Suprapubic skin (tissue), 4 donors: Measurements from ENCODE around the gene NFE2L1. TPM values are rescaled to one million over a fixed set of nuclear protein-coding genes. Genes with fewer than 3 reads are reported as not detected.
A peak's percentile ranks its signal among the peaks of the same experiment; 100 is the strongest.

Source experiments
- DNase-seq, 2 donors: peaks; one replicate each; pipeline ENCODE4 v3.0.0-alpha.2; 2019; ENCODE audit warnings: low spot score in 2 of 2
- H3K27ac ChIP-seq: fragments of 200-600 bp; sonication (generic); one replicate; pipeline ENCODE4 v1.5.1; 2019
- H3K27me3 ChIP-seq: fragments of 200-600 bp; sonication (generic); one replicate; pipeline ENCODE4 v1.5.1; 2019
- H3K36me3 ChIP-seq: fragments of 200-600 bp; sonication (generic); one replicate; pipeline ENCODE4 v1.5.1; 2019
- H3K4me1 ChIP-seq: fragments of 200-600 bp; sonication (generic); one replicate; pipeline ENCODE4 v1.5.1; 2019
- H3K4me3 ChIP-seq: fragments of 200-600 bp; sonication (generic); one replicate; pipeline ENCODE4 v1.5.1; 2019; ENCODE audit warnings: mild to moderate bottlenecking
- H3K9me3 ChIP-seq: fragments of 200-600 bp; sonication (generic); one replicate; pipeline ENCODE4 v1.5.1; 2019
- CTCF ChIP-seq, 2 donors: fragments of 200-600 bp in 1 of 2; fragments of 450-650 bp in 1 of 2; sonication (generic) in 1 of 2; IDR thresholded peaks; one replicate each; pipeline ENCODE4 v1.5.1; 2016 to 2019; ENCODE audit warnings: antibody characterized with exemption in 2 of 2, mild to moderate bottlenecking in 1 of 2, moderate library complexity in 1 of 2
- EP300 ChIP-seq: sonication (generic); formaldehyde crosslinking; IDR thresholded peaks from one replicate; pipeline ENCODE4 v1.6.1; 2017; ENCODE audit warnings: antibody characterized with exemption
- POLR2A ChIP-seq, 2 donors: fragments of 450-650 bp; IDR thresholded peaks; one replicate each; pipeline ENCODE4 v1.6.1; 2017; ENCODE audit warnings: antibody characterized with exemption in 2 of 2, mild to moderate bottlenecking in 2 of 2, moderate library complexity in 2 of 2
- POLR2AphosphoS5 ChIP-seq, 3 donors: sonication (generic); formaldehyde crosslinking; IDR thresholded peaks; one replicate each; pipeline ENCODE4 v1.6.1; 2017; ENCODE audit warnings: antibody characterized with exemption in 3 of 3
- WGBS: methylation state at CpG from one replicate; pipeline ENCODE4 v1.1.5; 2018; 5-methylcytosine and 5-hydroxymethylcytosine counted together
- total RNA-seq, 4 donors: library from RNA; depleted of rRNA; stranded (reverse); fragments of >200 nt; gene quantifications; one replicate each; pipeline ENCODE4 v1.1.0, GENCODE V29; 2016

The NFE2L1 gene
- total RNA-seq, 4 donors from 2014 or later: 89.9 to 250 (median 138) TPM

DNA sequence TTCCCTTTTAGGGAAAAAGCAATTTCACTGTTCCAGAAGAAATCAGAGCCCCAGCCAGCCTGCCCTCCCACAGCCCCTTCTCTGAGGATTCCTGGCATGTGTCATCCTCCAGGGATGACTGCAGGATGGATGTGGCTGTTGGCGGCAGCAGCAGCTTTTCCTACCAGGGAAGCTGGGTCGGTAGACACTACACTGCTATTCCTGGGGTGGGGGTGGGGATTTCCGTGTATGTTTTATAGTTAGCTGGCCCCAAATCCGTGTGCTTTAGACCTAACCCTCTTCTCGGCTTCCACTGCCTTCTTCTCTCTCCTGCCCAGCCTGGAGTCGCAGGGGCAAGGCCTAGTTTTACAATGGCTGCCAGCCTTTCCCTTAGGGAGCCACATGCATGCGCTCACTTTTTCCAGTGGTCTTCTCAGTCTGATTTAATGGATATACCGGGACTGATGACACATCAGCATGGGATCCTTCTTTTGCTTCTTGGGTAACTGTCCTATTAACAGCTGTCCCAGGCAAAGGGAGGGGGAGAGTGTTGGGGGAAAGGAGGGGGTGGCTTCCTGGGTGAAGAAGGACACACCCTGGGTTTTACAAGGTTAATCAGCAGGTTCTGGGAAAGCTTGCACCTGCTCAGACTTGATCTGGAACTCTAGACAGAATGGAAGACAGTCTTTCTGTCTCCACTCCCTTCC lies 2.7 kb upstream of the NFE2L1 start:
- TF ChIP-seq EP300 (no peak), POLR2A (IDR thresholded peaks at IDR 0.05) (no peak), CTCF (IDR thresholded peaks at IDR 0.05) (no peak)
- H3K4me3 ChIP-seq: no peak overlapping the region
- 32% methylated on average over 8 of the region's 8 CpGs for WGBS
- no peak for DNase-seq
- H3K4me1 ChIP-seq: peaks cover 62% of the 10 kb centered on the region
- no peaks in the 10 kb centered on the region for H3K27me3 ChIP-seq
- H3K9me3 ChIP-seq: no peaks in the 10 kb centered on the region
- H3K36me3 ChIP-seq: no peaks in the 10 kb centered on the region
- H3K27ac ChIP-seq: peak overlapping the region; percentile 98

- H3K36me3 ChIP-seq: peaks cover 3% of the 10 kb centered on the region
- H3K4me3 ChIP-seq: no peak overlapping the region
- no peak for DNase-seq
- H3K9me3 ChIP-seq: no peaks in the 10 kb centered on the region
- peak overlapping the region; percentile 98 for H3K27ac ChIP-seq
- peaks cover 70% of the 10 kb centered on the region for H3K4me1 ChIP-seq
- H3K27me3 ChIP-seq: no peaks in the 10 kb centered on the region
- WGBS: 58% methylated on average over 7 of the region's 7 CpGs
- TF ChIP-seq CTCF (IDR thresholded peaks at IDR 0.05): no peak
- no peak for TF ChIP-seq EP300
- TF ChIP-seq POLR2A (IDR thresholded peaks at IDR 0.05): no peak
- no peak for TF ChIP-seq POLR2AphosphoS5 (IDR thresholded peaks at IDR 0.05)
These were observed 1.9 kb upstream of the NFE2L1 start for GRCh38 chr17:48046296-48046695.

GRCh38 chr17:48047113-48047740 lies 932 bp upstream of the NFE2L1 start:
- peak overlapping the region; percentile 74 for H3K4me3 ChIP-seq
- 7% methylated on average over 24 of the region's 26 CpGs for WGBS
- no peak for TF ChIP-seq CTCF (IDR thresholded peaks at IDR 0.05)
- no peak for TF ChIP-seq POLR2AphosphoS5 (IDR thresholded peaks at IDR 0.05)
- no peak for TF ChIP-seq POLR2A (IDR thresholded peaks at IDR 0.05)
- no peak for TF ChIP-seq EP300
- H3K36me3 ChIP-seq: peaks cover 5% of the 10 kb centered on the region
- peak overlapping the region; percentile 98 for H3K27ac ChIP-seq
- H3K4me1 ChIP-seq: peaks cover 79% of the 10 kb centered on the region
- DNase-seq: no peak
- H3K9me3 ChIP-seq: no peaks in the 10 kb centered on the region
- H3K27me3 ChIP-seq: no peaks in the 10 kb centered on the region

- WGBS: 1% methylated on average over 42 of the region's 53 CpGs
- peaks cover 84% of the 10 kb centered on the region for H3K4me1 ChIP-seq
- H3K4me3 ChIP-seq: peak overlapping the region; percentile 74
- peaks cover 5% of the 10 kb centered on the region for H3K36me3 ChIP-seq
- no peak for TF ChIP-seq POLR2A (IDR thresholded peaks at IDR 0.05)
- no peak for TF ChIP-seq CTCF (IDR thresholded peaks at IDR 0.05)
- no peak for TF ChIP-seq EP300
- TF ChIP-seq POLR2AphosphoS5 (IDR thresholded peaks at IDR 0.05): peak in 1 of 3 donors; percentile 90
- H3K27me3 ChIP-seq: no peaks in the 10 kb centered on the region
- DNase-seq: peak; percentile 95
- H3K27ac ChIP-seq: peak overlapping the region; percentile 98
- no peaks in the 10 kb centered on the region for H3K9me3 ChIP-seq
These were observed 396 bp downstream of the NFE2L1 start for GRCh38 chr17:48048384-48049126.

DNA sequence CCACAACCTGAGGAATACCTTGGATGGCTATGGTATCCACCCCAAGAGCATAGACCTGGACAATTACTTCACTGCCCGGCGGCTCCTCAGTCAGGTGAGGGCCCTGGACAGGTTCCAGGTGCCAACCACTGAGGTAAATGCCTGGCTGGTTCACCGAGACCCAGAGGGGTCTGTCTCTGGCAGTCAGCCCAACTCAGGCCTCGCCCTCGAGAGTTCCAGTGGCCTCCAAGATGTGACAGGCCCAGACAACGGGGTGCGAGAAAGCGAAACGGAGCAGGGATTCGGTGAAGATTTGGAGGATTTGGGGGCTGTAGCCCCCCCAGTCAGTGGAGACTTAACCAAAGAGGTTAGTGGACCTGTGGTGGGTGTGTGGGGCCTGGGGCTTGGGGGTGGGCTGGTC lies 3.1 kb downstream of the NFE2L1 start:
- no peak for TF ChIP-seq POLR2AphosphoS5 (IDR thresholded peaks at IDR 0.05)
- no peak for TF ChIP-seq POLR2A (IDR thresholded peaks at IDR 0.05)
- TF ChIP-seq EP300: no peak
- TF ChIP-seq CTCF (IDR thresholded peaks at IDR 0.05): no peak
- DNase-seq: no peak
- no peaks in the 10 kb centered on the region for H3K9me3 ChIP-seq
- peak overlapping the region; percentile 74 for H3K4me3 ChIP-seq
- H3K27ac ChIP-seq: peak overlapping the region; percentile 98
- WGBS: 43% methylated on average over 6 of the region's 10 CpGs
- peaks cover 9% of the 10 kb centered on the region for H3K36me3 ChIP-seq
- H3K4me1 ChIP-seq: peaks cover 88% of the 10 kb centered on the region
- no peaks in the 10 kb centered on the region for H3K27me3 ChIP-seq
